ENCODE data around the gene EPPIN. TPM values are rescaled to one million over a fixed set of nuclear protein-coding genes. Genes with fewer than 3 reads are reported as not detected.

The EPPIN gene
- polyA plus RNA-seq, 2 donors: not detected

- peaks cover 3% of the 10 kb centered on the region in 2 donors for H3K27me3 ChIP-seq (ENCODE audit: control insufficient read depth in 1 of 2, insufficient read depth in 2 of 2, low read length in 2 of 2)
- no peak overlapping the region for H3K27ac ChIP-seq (ENCODE audit: low read depth in 2 of 2, low read length in 1 of 2)
- WGBS, 2 donors: 69 to 71% methylated on average over 3 of the region's 3 CpGs
- no peaks in the 10 kb centered on the region for H3K9me3 ChIP-seq (ENCODE audit: control insufficient read depth in 2 of 2, insufficient read depth in 1 of 2, low read depth in 1 of 2, low read length in 1 of 2)
- H3K4me3 ChIP-seq (ENCODE audit: low read depth in 1 of 2, low read length in 2 of 2): no peak overlapping the region
- no peaks in the 10 kb centered on the region for H3K36me3 ChIP-seq (ENCODE audit: control insufficient read depth in 2 of 2, insufficient read depth in 2 of 2, low read length in 1 of 2)
- no peaks in the 10 kb centered on the region for H3K4me1 ChIP-seq (ENCODE audit: control insufficient read depth in 2 of 2, insufficient read depth in 2 of 2, low read length in 1 of 2)
Observed at GRCh38 chr20:45496166-45496565, 51.0 kb downstream of the EPPIN start.

GRCh38 chr20:45495501-45495941 lies 51.7 kb downstream of the EPPIN start:
- peaks cover 3% of the 10 kb centered on the region in 2 donors for H3K27me3 ChIP-seq (ENCODE audit: control insufficient read depth in 1 of 2, insufficient read depth in 2 of 2, low read length in 2 of 2)

More at GRCh38 chr20:45495501-45495941, 51.7 kb downstream of the EPPIN start:
- Histone ChIP-seq H3K9me3 (ENCODE audit: control insufficient read depth in 2 of 2, insufficient read depth in 1 of 2, low read depth in 1 of 2, low read length in 1 of 2) (no peaks in the 10 kb centered on the region), H3K36me3 (ENCODE audit: control insufficient read depth in 2 of 2, insufficient read depth in 2 of 2, low read length in 1 of 2) (no peaks in the 10 kb centered on the region), H3K4me1 (ENCODE audit: control insufficient read depth in 2 of 2, insufficient read depth in 2 of 2, low read length in 1 of 2) (no peaks in the 10 kb centered on the region), H3K27ac (ENCODE audit: low read depth in 2 of 2, low read length in 1 of 2) (no peak overlapping the region), H3K4me3 (ENCODE audit: low read depth in 1 of 2, low read length in 2 of 2) (no peak overlapping the region)
- WGBS, 2 donors: 82 to 89% methylated on average over 1 of the region's 1 CpG

Other genes with a start within 250 kb of the EPPIN start
- under 1 TPM; 0.04 TPM for gene RBPJL, start 240.6 kb downstream of the EPPIN start, polyA plus RNA-seq
- under 1 TPM; 0.08 TPM for gene MATN4, start 239.1 kb downstream of the EPPIN start, polyA plus RNA-seq
- 10 to 100 TPM; 49.4 to 64.6 TPM for gene SDC4, start 199.0 kb downstream of the EPPIN start, polyA plus RNA-seq
- gene SYS1, start 184.2 kb downstream of the EPPIN start, polyA plus RNA-seq: 10 to 100 TPM in 1 of 2 donors, 1 to 10 TPM in 1; 8.4 to 16.5 TPM
- gene TP53TG5, start 169.1 kb downstream of the EPPIN start, polyA plus RNA-seq: under 1 TPM in 1 of 2 donors, not detected in 1; 0.13 TPM
- 10 to 100 TPM; 31.0 to 65.1 TPM for gene DBNDD2, start 139.1 kb downstream of the EPPIN start, polyA plus RNA-seq
- gene PIGT, start 131.3 kb downstream of the EPPIN start, polyA plus RNA-seq: 10 to 100 TPM; 38.7 to 40.9 TPM
- gene WFDC2, start 77.6 kb downstream of the EPPIN start, polyA plus RNA-seq: 1 to 10 TPM; 3.3 to 6.1 TPM
- gene SPINT3, start 31.8 kb downstream of the EPPIN start, polyA plus RNA-seq: not detected
- not detected for gene WFDC6, start 7.9 kb downstream of the EPPIN start, polyA plus RNA-seq
- not detected for gene WFDC8, start 31.9 kb upstream of the EPPIN start, polyA plus RNA-seq
- not detected for gene WFDC10A, start 82.3 kb upstream of the EPPIN start, polyA plus RNA-seq
- gene WFDC9, start 83.9 kb upstream of the EPPIN start, polyA plus RNA-seq: not detected
- gene WFDC11, start 122.8 kb upstream of the EPPIN start, polyA plus RNA-seq: not detected
- gene WFDC13, start 154.6 kb upstream of the EPPIN start, polyA plus RNA-seq: not detected
- gene WFDC10B, start 157.6 kb upstream of the EPPIN start, polyA plus RNA-seq: under 1 TPM; 0.07 to 0.18 TPM
- gene SPINT4, start 174.9 kb upstream of the EPPIN start, polyA plus RNA-seq: not detected
- gene WFDC3, start 244.5 kb upstream of the EPPIN start, polyA plus RNA-seq: 1 to 10 TPM in 1 of 2 donors, under 1 TPM in 1; 0.51 to 2.4 TPM
- 10 to 100 TPM; 24.6 to 29.4 TPM for gene DNTTIP1, start 244.6 kb upstream of the EPPIN start, polyA plus RNA-seq